Mononuclear cell (primary cell): ENCODE results near the gene TBC1D22B. TPM values are rescaled to one million over a fixed set of nuclear protein-coding genes. Genes with fewer than 3 reads are reported as not detected.

Source experiments
- H3K27me3 ChIP-seq: 2 replicates; pipeline ENCODE4 v1.6.0; 2011; ENCODE audit warnings: low read length, control low read depth; ENCODE audit not compliant: insufficient read depth
- H3K4me1 ChIP-seq: 2 replicates; pipeline ENCODE4 v1.5.1; 2011; ENCODE audit warnings: mild to moderate bottlenecking, low read length, control low read depth; ENCODE audit not compliant: insufficient read depth
- H3K4me3 ChIP-seq: 2 replicates; pipeline ENCODE4 v1.5.1; 2011; ENCODE audit warnings: mild to moderate bottlenecking, low read length, moderate library complexity
- H3K9me3 ChIP-seq: 2 replicates; pipeline ENCODE4 v1.5.1; 2011; ENCODE audit warnings: low read depth, mild to moderate bottlenecking, control low read depth, low read length
- total RNA-seq: library from RNA; depleted of rRNA; stranded (reverse); fragments of >200 nt; gene quantifications from one replicate; pipeline ENCODE4 v1.2.3, GENCODE V29; 2012

TBC1D22B gene
- total RNA-seq, 1 donor, result 5.9 TPM

- H3K27me3 ChIP-seq, result no peaks in the 10 kb centered on the region
- H3K9me3 ChIP-seq, result no peaks in the 10 kb centered on the region
- H3K4me3 ChIP-seq, result no peak overlapping the region
- no peaks in the 10 kb centered on the region for H3K4me1 ChIP-seq
Observed at GRCh38 chr6:37232430-37233017, 25.0 kb upstream of the TBC1D22B start.

DNA sequence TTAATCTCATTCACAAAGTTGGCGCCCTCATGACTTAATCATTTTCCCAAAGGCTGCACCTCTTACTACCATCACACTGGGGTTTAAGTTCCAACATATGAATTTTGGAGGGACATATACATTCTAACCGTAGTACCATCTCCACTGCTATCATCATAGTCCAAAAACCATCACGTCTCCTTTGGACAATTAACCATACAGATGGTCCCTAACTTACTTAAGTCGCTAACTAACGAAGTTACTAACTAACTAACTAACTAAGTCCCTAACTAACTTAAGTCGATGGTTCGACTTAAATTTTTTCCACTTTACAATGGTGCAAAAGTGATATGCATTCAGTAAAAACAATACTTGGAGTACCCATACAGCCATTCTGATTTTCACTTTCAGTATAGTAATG lies 24.0 kb upstream of the TBC1D22B start:
- H3K4me3 ChIP-seq, result no peak overlapping the region
- no peaks in the 10 kb centered on the region for H3K27me3 ChIP-seq
- H3K4me1 ChIP-seq, result no peaks in the 10 kb centered on the region
- H3K9me3 ChIP-seq, result no peaks in the 10 kb centered on the region

DNA sequence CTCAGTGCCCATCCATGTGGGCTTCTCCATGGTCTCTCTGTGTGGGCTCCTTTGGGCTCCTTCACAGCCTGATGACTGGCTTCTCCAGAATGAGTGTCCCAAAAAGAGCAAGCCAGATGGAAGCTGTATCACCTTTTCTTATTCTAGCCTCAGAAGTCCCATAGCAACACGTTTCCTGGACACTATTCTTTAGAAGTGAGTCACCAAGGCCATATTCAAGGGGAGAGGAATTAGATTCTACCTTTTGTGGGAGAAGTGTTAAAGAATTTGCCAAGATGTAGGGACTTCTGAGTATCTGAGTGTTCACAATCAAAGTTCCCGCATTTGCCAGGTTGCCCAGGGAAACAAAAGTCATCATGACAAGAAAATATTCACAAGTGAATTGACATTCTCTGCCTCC lies 20.7 kb upstream of the TBC1D22B start:
- peaks cover 17% of the 10 kb centered on the region for H3K4me1 ChIP-seq
- no peaks in the 10 kb centered on the region for H3K9me3 ChIP-seq
- no peaks in the 10 kb centered on the region for H3K27me3 ChIP-seq
- H3K4me3 ChIP-seq, result no peak overlapping the region

DNA sequence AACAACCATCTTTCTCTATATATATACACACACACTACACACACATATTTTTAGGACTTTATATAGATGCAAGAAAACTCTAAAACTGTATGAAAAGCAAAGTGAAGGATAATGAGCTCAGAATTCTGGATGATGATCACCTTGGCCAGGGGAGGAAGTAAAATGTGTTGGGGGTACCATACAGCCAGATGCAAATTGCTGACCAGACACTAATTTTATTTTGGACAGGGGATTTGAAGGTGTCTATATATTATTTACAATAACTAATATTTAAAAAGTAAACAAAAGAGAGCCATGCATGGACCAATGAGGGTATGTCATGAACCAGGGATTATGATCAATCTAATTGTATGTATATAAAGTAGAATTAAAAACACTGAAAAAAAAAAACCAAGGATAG lies 19.8 kb upstream of the TBC1D22B start:
- Histone ChIP-seq H3K4me1 (peaks cover 17% of the 10 kb centered on the region), H3K9me3 (no peaks in the 10 kb centered on the region), H3K27me3 (no peaks in the 10 kb centered on the region), H3K4me3 (no peak overlapping the region)

GRCh38 chr6:37238381-37238780 lies 19.2 kb upstream of the TBC1D22B start:
- Histone ChIP-seq H3K4me3 (no peak overlapping the region), H3K4me1 (peaks cover 17% of the 10 kb centered on the region), H3K9me3 (no peaks in the 10 kb centered on the region), H3K27me3 (no peaks in the 10 kb centered on the region)

DNA sequence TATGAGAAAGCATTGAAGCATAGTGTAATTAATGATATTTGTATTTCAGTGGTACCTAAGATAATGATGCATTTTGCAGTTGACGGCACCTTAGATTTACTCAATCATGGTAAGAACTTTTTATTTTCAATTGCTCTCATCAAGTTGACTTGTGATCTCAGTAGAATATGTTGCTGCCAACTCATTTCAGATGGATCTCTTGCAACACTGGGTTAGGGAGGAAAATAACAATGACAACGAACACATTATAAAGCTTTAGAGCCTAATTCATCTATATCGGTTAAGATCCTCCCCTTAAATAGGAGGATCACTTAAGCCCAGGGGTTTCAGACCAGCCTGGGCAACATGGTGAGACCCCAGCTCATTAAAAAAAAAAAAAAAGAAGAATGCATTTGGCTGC lies 18.0 kb upstream of the TBC1D22B start:
- Histone ChIP-seq H3K4me3 (no peak overlapping the region), H3K27me3 (no peaks in the 10 kb centered on the region), H3K9me3 (no peaks in the 10 kb centered on the region), H3K4me1 (peaks cover 17% of the 10 kb centered on the region)

- H3K9me3 ChIP-seq, result no peaks in the 10 kb centered on the region
- no peak overlapping the region for H3K4me3 ChIP-seq
- peaks cover 19% of the 10 kb centered on the region for H3K4me1 ChIP-seq
- no peaks in the 10 kb centered on the region for H3K27me3 ChIP-seq
Observed at GRCh38 chr6:37239950-37240713, 17.4 kb upstream of the TBC1D22B start.

GRCh38 chr6:37241131-37241530 lies 16.4 kb upstream of the TBC1D22B start:
- H3K9me3 ChIP-seq, result no peaks in the 10 kb centered on the region

GRCh38 chr6:37241775-37242428 lies 15.7 kb upstream of the TBC1D22B start:
- H3K4me3 ChIP-seq, result no peak overlapping the region
- H3K27me3 ChIP-seq, result no peaks in the 10 kb centered on the region
- H3K4me1 ChIP-seq, result peaks cover 20% of the 10 kb centered on the region
- no peaks in the 10 kb centered on the region for H3K9me3 ChIP-seq

More at GRCh38 chr6:37241131-37241530, 16.4 kb upstream of the TBC1D22B start:
- Histone ChIP-seq H3K4me1 (peaks cover 20% of the 10 kb centered on the region), H3K4me3 (no peak overlapping the region), H3K27me3 (no peaks in the 10 kb centered on the region)

GRCh38 chr6:37242429-37243052 lies 15.0 kb upstream of the TBC1D22B start:
- Histone ChIP-seq H3K9me3 (no peaks in the 10 kb centered on the region), H3K27me3 (no peaks in the 10 kb centered on the region), H3K4me1 (peaks cover 20% of the 10 kb centered on the region), H3K4me3 (no peak overlapping the region)

GRCh38 chr6:37243131-37243815 lies 14.3 kb upstream of the TBC1D22B start:
- Histone ChIP-seq H3K4me1 (peaks cover 20% of the 10 kb centered on the region), H3K9me3 (no peaks in the 10 kb centered on the region), H3K27me3 (no peaks in the 10 kb centered on the region), H3K4me3 (no peak overlapping the region)

GRCh38 chr6:37243816-37244370 lies 13.7 kb upstream of the TBC1D22B start:
- Histone ChIP-seq H3K4me1 (peaks cover 18% of the 10 kb centered on the region), H3K27me3 (no peaks in the 10 kb centered on the region), H3K4me3 (no peak overlapping the region), H3K9me3 (no peaks in the 10 kb centered on the region)

DNA sequence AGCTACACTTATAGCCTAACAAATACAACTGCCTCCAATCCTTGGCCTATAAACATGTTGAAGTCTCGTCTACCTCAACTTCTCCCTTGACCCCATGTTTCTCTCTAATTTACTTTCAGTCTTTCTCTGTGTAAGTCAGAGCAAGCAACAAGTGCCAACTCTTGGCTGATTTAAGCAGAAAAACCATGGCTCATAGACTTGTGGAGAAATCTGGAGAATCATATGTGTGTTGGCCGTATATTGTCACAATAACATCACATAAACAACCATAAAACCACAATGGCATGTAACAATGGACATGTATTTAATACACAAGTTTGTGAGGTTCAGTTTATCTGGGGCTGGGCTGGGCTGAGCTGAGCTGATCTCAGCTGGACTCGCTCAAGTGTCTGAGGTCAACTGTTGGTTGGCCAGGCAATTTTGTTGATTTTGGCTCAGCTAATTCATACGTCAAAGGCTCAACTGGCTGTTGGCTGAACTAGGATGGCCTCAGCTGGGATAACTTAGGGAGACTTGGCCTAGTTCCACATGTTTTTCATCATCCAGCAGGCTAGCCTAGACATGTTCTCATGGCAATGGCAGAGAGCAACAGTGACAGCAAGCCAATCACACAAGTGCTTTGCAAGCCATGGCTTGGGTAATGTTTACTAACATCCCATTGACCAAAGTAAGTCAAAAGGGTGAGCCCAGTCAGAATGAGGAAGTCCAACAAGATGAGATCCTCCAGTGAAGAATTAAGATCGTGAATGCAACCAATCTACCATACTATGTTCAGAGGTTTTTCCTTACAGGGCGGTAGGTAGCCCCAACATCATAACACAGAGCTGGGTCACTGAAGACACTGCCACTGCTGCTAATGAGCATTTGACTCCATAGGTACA lies 12.9 kb upstream of the TBC1D22B start:
- H3K4me3 ChIP-seq, result no peak overlapping the region
- H3K4me1 ChIP-seq, result peaks cover 12% of the 10 kb centered on the region
- H3K9me3 ChIP-seq, result no peaks in the 10 kb centered on the region
- no peaks in the 10 kb centered on the region for H3K27me3 ChIP-seq
